Measurements from ENCODE around the gene LRRFIP2. TPM values are rescaled to one million over a fixed set of nuclear protein-coding genes. Genes with fewer than 3 reads are reported as not detected.

LRRFIP2 gene
- total and polyA plus RNA-seq, 2 of the 8 experiments (the other 6 are each of a cell fraction or from before 2014, with no cell fraction given) = 8.8 to 25.6 TPM

- TF ChIP-seq, protein P1, sequence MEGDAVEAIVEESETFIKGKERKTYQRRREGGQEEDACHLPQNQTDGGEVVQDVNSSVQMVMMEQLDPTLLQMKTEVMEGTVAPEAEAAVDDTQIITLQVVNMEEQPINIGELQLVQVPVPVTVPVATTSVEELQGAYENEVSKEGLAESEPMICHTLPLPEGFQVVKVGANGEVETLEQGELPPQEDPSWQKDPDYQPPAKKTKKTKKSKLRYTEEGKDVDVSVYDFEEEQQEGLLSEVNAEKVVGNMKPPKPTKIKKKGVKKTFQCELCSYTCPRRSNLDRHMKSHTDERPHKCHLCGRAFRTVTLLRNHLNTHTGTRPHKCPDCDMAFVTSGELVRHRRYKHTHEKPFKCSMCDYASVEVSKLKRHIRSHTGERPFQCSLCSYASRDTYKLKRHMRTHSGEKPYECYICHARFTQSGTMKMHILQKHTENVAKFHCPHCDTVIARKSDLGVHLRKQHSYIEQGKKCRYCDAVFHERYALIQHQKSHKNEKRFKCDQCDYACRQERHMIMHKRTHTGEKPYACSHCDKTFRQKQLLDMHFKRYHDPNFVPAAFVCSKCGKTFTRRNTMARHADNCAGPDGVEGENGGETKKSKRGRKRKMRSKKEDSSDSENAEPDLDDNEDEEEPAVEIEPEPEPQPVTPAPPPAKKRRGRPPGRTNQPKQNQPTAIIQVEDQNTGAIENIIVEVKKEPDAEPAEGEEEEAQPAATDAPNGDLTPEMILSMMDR (IDR thresholded peaks at IDR 0.05; ENCODE audit: control extremely low read depth in 1 of 3, insufficient read depth in 1 of 3, low read depth in 1 of 3, low read length in 3 of 3) = no peak
- TF ChIP-seq POLR2AphosphoS5 (IDR thresholded peaks at IDR 0.05; ENCODE audit: low read depth, low read length) = no peak
- TF ChIP-seq TBP (IDR thresholded peaks at IDR 0.05; ENCODE audit: low read depth, low read length) = no peak
- TF ChIP-seq CBX8 (IDR thresholded peaks at IDR 0.05; ENCODE audit: borderline replicate concordance, low read depth, low read length) = no peak
Observed at GRCh38 chr3:37170060-37170459, 4.3 kb downstream of the LRRFIP2 start (continued).
